Effector CD8-positive, alpha-beta T cell (primary cell): ENCODE data around the gene DNASE2B.

Experiments used
- DNase-seq: peaks from one replicate; lab custom pipeline; 2025; lab: John Stamatoyannopoulos, UW
- total RNA-seq, 4 experiments: gene quantifications; one replicate each; lab custom pipeline; 2026; lab: John Stamatoyannopoulos, UW

DNASE2B gene
- 0 reads per million in 4 experiments for total RNA-seq

GRCh38 chr1:84398175-84399155 is at the start of gene DNASE2B:
TSS of gene DNASE2B (plus strand) at chr1:84398484. CDS start at chr1:84398565, 81 bp downstream.
- DNase-seq: no peak

- DNase-seq: no peak
Observed at GRCh38 chr1:84348759-84349158, 49.5 kb upstream of the DNASE2B start.

DNA sequence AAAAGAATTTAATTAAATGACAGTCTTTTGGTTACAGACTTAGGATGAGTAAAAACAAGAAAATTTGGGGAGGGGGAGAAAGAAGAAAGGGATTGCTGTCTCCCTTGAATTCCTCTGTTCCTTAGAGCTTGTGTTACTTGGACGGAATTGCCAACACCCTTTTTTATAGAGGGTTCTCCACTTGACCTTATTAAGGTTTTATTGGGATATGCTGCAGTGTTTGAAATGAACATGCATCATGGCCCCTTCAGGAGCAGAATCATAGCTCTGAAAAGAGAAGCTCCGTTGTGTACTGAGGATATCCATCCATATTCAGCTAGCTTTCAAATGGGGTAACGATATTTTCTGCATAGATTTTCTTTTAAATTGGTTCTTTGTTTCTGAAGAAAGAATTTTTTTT is 48.2 kb upstream of the DNASE2B start:
- no peak for DNase-seq

GRCh38 chr1:84350550-84350949 is 47.7 kb upstream of the DNASE2B start:
- DNase-seq: no peak

GRCh38 chr1:84352298-84353106 is 45.8 kb upstream of the DNASE2B start:
- DNase-seq: no peak

DNA sequence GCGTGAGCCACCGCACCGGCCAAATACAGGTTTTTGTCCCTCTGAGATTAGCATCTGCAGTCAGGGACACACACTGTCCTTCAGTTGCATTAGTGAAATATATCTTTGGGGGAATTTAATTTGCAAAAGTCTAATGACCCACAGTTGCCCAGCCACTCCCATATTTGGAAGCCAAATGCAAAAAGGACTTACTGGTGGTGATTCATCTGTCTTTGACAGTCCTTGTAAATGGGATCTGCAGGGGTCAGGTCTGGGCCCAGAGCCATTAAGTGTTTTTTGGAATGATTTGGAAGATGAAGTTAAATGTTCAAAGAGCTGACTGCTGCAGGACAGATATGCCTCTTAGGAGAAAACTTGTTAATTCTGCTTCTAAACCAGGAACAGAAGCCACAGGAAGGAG is 44.6 kb upstream of the DNASE2B start:
- DNase-seq: no peak

GRCh38 chr1:84355556-84355955 is 42.7 kb upstream of the DNASE2B start:
- DNase-seq: no peak

DNA sequence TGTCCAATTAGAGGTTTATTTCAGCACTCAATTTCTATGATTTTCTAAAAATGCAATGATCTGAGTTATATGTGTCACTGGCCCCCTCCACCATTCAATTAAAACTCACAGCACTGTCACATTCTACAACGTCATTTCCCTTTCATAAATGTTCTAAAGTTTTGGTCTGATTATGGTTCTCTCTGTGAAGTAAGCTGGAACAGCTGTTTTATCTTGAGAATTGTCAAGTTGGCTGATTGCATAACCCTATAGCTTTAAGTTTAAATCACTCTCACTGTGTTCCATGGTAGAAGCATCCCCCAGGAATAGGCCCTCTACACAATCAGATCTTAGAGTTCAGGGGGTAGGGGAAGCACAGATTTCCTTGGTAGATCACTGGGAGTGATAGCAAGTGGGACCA is 41.4 kb upstream of the DNASE2B start:
- no peak for DNase-seq

GRCh38 chr1:84358695-84359094 is 39.6 kb upstream of the DNASE2B start:
- no peak for DNase-seq

- no peak for DNase-seq
Observed at GRCh38 chr1:84360316-84360715, 38.0 kb upstream of the DNASE2B start.

DNA sequence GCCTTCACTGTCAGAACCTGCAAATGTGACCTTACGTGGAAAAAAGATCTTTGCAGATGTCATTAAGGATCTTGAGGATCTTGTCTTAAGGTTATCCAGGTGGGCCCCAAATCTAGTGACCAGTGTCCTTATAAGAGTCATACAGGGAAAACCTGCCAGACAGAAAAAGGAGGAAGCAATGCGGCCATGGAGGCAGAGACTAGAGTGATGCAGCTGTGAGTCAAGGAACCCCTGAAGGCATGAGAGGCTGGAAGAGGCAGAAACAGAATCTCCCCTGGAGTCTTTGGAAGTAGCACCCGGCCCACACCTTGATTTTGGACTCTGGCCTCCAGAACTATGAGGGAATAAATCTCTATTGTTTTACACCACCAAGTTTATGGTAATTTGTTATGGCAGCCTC is 36.5 kb upstream of the DNASE2B start:
- no peak for DNase-seq

GRCh38 chr1:84363019-84363418 is 35.3 kb upstream of the DNASE2B start:
- no peak for DNase-seq

DNA sequence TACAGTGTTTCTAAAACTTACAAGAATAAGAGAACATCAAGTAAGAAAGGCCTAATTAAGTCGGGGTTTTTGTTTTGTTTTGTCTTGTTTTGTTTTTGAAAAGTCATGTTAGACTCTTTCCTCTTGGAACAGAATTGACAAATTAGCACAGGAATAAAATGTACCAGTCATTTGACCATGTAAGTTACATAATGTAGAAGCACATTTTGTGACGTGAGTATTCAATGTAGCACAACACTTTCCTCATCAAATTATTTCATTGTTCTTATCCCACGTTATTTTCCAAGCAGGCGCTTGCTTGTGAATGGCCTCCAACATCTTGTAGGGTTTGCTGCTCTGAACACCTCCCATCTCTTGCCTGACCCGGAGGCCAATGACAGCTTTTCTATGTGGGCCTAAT is 34.7 kb upstream of the DNASE2B start:
- DNase-seq: no peak

DNA sequence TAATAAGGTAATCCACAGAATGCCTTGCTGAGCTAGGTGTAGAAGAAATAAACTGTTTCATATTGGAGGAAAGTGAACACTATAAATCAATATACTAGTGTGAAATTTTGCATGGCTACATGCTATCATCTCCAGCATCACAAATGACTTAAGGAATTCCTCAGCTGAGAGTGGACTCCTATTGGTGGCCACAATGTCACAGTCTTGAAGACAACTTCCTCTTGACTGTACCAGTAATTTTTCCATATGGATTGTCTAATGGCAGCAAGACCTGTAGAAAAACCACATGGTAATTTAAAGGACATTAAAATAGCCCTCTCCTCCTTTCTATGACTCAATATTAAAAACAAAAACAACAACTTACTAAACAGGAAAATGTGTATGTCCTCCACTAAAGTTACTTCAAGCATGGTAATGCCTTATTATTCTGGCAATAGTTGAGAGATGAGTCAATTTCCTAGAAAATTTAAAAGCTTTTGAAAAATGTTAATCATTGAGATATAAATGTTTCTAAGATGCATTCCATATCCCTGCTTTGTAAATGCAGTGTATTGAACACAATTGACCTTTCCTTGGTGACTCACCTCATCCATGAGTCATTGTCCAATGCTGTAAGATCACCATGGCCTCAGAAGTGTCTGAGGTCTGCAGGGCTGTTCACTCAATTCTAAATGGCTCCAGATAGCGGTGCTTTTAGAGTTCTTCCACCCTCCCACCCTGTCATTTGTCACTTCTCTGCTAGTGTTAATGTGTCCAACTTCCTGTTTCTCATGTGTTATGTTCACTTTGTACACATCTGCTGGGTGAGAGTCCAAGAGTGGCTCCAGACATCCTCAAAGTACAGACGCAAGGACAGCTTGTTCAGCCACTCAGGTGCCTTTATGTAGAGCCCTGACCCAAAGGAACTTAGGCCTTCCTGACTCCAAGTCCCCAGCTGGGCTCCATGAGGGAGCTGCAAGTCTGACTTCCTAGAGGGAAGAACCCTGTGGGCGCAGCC is 32.8 kb upstream of the DNASE2B start:
- DNase-seq: no peak

DNA sequence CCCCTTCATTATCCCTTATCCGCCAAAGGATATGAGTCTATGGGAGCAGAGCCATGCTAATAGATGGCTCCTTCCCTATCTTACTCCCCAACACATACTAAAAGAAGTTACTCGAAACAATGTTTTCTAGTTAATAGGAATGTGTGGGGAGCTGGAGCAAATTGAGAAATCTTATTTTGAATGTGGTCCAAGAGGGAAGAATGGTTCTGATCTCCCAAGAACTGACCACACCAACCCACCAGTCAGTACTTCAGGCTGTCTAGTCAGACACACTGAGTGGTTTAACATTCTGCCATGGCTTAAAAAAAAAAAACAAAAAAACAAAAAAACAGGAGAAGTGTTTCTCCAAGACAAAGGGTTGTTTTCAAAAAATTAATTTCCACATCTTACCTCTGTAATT is 31.5 kb upstream of the DNASE2B start:
- DNase-seq: no peak

DNA sequence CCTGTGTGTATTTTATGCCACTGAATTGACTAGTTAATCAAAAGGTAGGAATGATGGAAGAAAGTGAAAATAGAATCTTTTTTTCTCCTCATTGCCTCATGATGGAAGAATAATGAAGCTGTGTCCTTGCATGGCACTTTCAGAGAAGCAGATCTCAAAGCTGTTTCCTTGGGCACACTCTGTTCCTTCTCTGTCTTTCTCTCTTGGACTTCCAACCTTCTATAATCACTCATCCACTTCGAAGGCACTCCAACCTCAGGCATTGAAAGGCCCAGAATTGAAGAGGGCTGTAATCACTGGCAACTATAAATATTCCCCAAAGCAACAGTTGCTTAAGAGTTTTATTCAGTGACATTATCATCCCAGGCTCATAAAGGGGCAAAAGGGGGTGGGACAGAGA is 31.1 kb upstream of the DNASE2B start:
- no peak for DNase-seq

DNA sequence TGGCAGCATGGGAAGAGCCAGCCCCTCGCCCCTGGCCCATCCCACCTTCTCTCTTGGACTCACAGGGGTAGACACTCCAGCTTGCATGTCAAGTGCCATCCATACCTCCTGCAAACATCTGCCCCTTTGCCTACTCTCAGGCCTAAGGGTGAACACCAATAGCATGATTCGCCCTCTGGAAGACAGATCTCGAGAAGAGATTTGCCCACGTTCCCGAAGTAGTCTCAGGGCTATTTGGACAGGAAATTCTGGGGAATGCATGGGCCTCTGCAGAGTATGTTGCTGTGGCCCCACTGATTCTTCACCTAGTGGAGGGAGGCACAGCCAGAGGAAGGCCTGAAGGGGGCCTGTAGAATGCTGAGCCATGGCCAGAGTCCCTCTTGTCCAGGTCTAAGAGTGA is 29.8 kb upstream of the DNASE2B start:
- DNase-seq: no peak

DNA sequence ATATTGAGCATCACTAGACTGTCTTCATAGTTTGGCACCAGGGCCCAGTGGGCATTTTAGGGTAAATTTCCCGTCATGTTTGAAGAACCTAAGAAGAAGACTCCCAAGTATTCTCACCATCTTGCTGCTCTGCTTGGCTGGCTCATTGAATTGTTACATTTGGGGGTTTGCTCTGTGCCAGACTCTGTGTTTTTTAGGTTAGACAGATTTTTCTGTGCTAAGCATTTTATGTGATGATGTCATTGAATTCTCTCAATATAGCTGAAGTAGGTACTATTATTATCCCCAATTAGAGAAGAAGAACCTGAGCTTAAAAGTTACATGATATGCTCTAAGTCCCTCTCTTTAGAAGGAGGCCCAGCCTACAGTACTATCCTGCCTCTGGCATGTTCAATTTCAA is 28.0 kb upstream of the DNASE2B start:
- DNase-seq: no peak

- no peak for DNase-seq
Observed at GRCh38 chr1:84370831-84371394, 27.4 kb upstream of the DNASE2B start.

GRCh38 chr1:84373436-84374141 is 24.7 kb upstream of the DNASE2B start:
- no peak for DNase-seq
